ENCODE results near the gene UBXN1.

UBXN1 gene, protein sequence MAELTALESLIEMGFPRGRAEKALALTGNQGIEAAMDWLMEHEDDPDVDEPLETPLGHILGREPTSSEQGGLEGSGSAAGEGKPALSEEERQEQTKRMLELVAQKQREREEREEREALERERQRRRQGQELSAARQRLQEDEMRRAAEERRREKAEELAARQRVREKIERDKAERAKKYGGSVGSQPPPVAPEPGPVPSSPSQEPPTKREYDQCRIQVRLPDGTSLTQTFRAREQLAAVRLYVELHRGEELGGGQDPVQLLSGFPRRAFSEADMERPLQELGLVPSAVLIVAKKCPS

DNA sequence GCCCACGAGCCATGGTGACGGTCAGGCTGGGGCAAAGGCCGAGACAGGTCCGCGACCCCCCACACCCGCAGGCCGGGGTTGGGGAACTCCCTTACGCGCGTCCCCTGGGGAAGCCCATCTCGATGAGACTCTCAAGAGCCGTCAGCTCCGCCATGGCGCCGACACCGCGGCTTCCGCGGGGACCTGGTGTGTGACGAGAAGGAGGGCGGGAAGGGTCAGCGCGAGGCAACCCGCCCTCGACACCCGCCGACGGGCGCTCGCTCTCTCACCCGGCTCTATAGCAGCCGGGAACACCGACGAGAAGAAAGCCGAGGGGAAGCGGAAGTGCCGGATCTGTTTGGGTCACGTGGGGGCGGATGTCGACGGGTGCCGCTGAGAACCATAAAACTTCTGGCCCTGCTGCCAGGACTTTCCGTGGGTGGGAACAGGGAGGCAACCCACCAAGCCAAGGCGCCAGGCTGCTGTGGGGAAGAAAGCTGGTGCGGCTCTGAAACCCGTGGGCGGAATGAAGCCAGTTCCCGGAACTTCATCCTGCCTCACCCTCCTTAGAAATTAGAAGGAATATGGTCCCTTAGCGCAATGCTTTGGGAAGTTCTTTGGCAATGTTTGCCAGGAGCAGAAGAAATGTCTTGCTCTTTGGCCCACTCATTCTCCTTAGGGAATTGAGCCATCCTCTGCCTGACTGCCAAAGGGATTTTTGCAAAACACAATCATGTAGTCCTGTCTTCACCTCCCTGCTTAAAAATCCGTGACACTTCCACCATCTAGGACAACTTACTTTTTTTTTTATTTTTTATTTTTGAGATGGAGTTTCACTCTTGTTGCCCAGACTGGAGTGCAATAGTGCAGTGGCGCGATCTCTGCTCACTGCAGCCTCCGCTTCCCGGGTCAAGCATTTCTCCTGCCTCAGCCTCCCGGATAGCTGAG lies at the start of gene UBXN1:
UBXN1 (minus strand) TSS at position 304 of the 927 bp plus-strand sequence; CDS start at position 154, 150 bp downstream.
- peak within 1 kb of the TSS; percentile 56 for H3K27ac ChIP-seq (ENCODE audit: low read depth, low read length)
- no peaks in the 10 kb centered on the region for H4K20me1 ChIP-seq (ENCODE audit: low read depth, low read length)
- H3K4me3 ChIP-seq (ENCODE audit: insufficient read depth, low read length, poor library complexity, severe bottlenecking): peak within 1 kb of the TSS; percentile 90
- H3K9me2 ChIP-seq (replicated peaks; ENCODE audit: insufficient read depth, low read length): no peaks in the 10 kb centered on the region
- no peaks in the 10 kb centered on the region for H3K9me3 ChIP-seq (ENCODE audit: insufficient read depth, low read length)
- peak within 1 kb of the TSS; percentile 57 for H2AFZ ChIP-seq (ENCODE audit: low read depth, low read length, severe bottlenecking)
- H3F3A ChIP-seq (ENCODE audit: insufficient read depth): peaks cover 17% of the 10 kb centered on the region
- peaks cover 17% of the 10 kb centered on the region; the same call in 1 of the 2 replicates for H3K79me2 ChIP-seq (ENCODE audit: insufficient read depth, low read length)
- peak within 1 kb of the TSS; percentile 92 for H3K9ac ChIP-seq (ENCODE audit: low read length)
- peak within 1 kb of the TSS; percentile 64 for H3K4me2 ChIP-seq (ENCODE audit: low read depth, low read length, poor library complexity, severe bottlenecking)
- TF ChIP-seq, protein P1, sequence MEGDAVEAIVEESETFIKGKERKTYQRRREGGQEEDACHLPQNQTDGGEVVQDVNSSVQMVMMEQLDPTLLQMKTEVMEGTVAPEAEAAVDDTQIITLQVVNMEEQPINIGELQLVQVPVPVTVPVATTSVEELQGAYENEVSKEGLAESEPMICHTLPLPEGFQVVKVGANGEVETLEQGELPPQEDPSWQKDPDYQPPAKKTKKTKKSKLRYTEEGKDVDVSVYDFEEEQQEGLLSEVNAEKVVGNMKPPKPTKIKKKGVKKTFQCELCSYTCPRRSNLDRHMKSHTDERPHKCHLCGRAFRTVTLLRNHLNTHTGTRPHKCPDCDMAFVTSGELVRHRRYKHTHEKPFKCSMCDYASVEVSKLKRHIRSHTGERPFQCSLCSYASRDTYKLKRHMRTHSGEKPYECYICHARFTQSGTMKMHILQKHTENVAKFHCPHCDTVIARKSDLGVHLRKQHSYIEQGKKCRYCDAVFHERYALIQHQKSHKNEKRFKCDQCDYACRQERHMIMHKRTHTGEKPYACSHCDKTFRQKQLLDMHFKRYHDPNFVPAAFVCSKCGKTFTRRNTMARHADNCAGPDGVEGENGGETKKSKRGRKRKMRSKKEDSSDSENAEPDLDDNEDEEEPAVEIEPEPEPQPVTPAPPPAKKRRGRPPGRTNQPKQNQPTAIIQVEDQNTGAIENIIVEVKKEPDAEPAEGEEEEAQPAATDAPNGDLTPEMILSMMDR (IDR thresholded peaks at IDR 0.05; ENCODE audit: insufficient read depth, low read length, poor library complexity, severe bottlenecking): no peak
- no peak for TF ChIP-seq EZH2phosphoT487 (conservative IDR thresholded peaks at IDR 0.05; ENCODE audit: low read length)
- H3K36me3 ChIP-seq (ENCODE audit: low read length): no peaks in the 10 kb centered on the region
- H3K27me3 ChIP-seq (ENCODE audit: low read length): no peaks in the 10 kb centered on the region

DNA sequence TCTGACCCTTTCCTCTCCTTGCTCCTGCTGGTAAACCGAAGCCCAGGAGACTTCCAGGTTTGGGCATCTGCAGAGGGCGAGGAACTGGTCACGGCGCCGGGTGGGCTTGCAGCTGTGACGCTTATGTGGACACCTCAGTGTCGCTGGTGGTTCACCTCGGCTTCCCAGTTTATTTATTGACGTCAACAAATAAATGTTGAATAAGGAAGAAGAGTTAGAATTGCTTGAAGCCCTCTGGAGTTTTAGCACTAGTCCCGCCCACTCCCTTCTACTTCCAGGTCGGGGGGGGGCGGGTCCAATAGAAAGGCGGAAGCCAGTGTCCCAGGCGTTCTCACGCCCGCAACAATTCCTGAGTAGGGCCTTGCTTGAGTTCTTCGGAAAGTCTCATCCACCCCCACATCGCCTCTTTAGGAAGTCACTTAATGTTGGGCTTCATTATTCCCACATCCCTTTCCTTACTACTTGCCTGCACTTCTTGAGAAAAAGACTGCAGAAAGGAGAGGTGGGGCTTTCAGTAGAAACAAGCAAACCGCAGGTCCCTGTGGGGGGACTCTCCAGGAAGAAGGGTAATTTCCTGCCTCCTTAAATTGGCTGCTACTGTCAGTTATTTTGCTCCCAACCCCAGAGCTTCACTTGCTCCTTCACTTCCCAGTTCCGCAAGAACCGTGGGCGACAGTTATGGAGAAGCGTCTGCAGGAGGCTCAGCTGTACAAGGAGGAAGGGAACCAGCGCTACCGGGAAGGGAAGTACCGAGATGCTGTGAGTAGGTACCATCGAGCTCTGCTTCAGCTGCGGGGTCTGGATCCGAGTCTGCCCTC lies 49.5 kb upstream of the UBXN1 start, which contains the start of gene TTC9C:
TTC9C (plus strand) TSS at position 316 of the 818 bp plus-strand sequence; CDS start at position 679, 363 bp downstream.
- no peak for TF ChIP-seq EZH2phosphoT487 (conservative IDR thresholded peaks at IDR 0.05; ENCODE audit: low read length)
- TF ChIP-seq, protein P1 (IDR thresholded peaks at IDR 0.05; ENCODE audit: insufficient read depth, low read length, poor library complexity, severe bottlenecking): no peak
- Histone ChIP-seq H3K9ac (ENCODE audit: low read length) (peak within 1 kb of the TSS; percentile 82), H3K4me3 (ENCODE audit: insufficient read depth, low read length, poor library complexity, severe bottlenecking) (peak within 1 kb of the TSS; percentile 77), H3K27ac (ENCODE audit: low read depth, low read length) (peak within 1 kb of the TSS; percentile 94), H3K36me3 (ENCODE audit: low read length) (peaks cover 24% of the 10 kb centered on the region), H3K9me2 (replicated peaks; ENCODE audit: insufficient read depth, low read length) (no peaks in the 10 kb centered on the region), H4K20me1 (ENCODE audit: low read depth, low read length) (peaks cover 22% of the 10 kb centered on the region), H3F3A (ENCODE audit: insufficient read depth) (peaks cover 16% of the 10 kb centered on the region), H3K79me2 (ENCODE audit: insufficient read depth, low read length) (peaks cover 63% of the 10 kb centered on the region), H3K9me3 (ENCODE audit: insufficient read depth, low read length) (no peaks in the 10 kb centered on the region), H3K27me3 (ENCODE audit: low read length) (no peaks in the 10 kb centered on the region), H3K4me2 (ENCODE audit: low read depth, low read length, poor library complexity, severe bottlenecking) (peak within 1 kb of the TSS; percentile 80), H2AFZ (ENCODE audit: low read depth, low read length, severe bottlenecking) (peak within 1 kb of the TSS; percentile 46)

DNA sequence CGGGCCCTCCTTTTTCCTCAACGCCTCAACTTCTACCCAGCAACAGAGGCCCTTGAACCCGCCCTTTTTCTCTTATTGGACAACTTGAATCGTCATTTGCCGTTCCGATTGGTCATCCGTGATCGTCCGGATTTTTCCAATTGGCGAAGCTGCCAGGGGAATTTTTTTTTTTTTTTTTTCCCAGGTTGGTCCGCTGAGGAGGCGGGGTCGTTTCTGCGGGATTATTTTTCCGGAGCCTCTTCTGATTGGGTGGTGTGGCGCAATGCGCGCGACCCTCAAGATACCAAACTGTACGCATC lies 48.9 kb upstream of the UBXN1 start:
- Histone ChIP-seq H3F3A (ENCODE audit: insufficient read depth) (peaks cover 16% of the 10 kb centered on the region), H2AFZ (ENCODE audit: low read depth, low read length, severe bottlenecking) (peak overlapping the region; percentile 46), H3K36me3 (ENCODE audit: low read length) (peaks cover 21% of the 10 kb centered on the region), H3K27me3 (ENCODE audit: low read length) (no peaks in the 10 kb centered on the region), H4K20me1 (ENCODE audit: low read depth, low read length) (peaks cover 22% of the 10 kb centered on the region), H3K9me3 (ENCODE audit: insufficient read depth, low read length) (no peaks in the 10 kb centered on the region), H3K27ac (ENCODE audit: low read depth, low read length) (peak overlapping the region; percentile 94), H3K79me2 (ENCODE audit: insufficient read depth, low read length) (peaks cover 67% of the 10 kb centered on the region), H3K9me2 (replicated peaks; ENCODE audit: insufficient read depth, low read length) (no peaks in the 10 kb centered on the region), H3K4me3 (ENCODE audit: insufficient read depth, low read length, poor library complexity, severe bottlenecking) (peak overlapping the region; percentile 74), H3K9ac (ENCODE audit: low read length) (peak overlapping the region; percentile 82), H3K4me2 (ENCODE audit: low read depth, low read length, poor library complexity, severe bottlenecking) (peak overlapping the region; percentile 80)
- TF ChIP-seq, protein P1 (IDR thresholded peaks at IDR 0.05; ENCODE audit: insufficient read depth, low read length, poor library complexity, severe bottlenecking): no peak
- TF ChIP-seq EZH2phosphoT487 (conservative IDR thresholded peaks at IDR 0.05; ENCODE audit: low read length): no peak
